Measurements from ENCODE around the gene RAB32.

Gene RAB32

DNA sequence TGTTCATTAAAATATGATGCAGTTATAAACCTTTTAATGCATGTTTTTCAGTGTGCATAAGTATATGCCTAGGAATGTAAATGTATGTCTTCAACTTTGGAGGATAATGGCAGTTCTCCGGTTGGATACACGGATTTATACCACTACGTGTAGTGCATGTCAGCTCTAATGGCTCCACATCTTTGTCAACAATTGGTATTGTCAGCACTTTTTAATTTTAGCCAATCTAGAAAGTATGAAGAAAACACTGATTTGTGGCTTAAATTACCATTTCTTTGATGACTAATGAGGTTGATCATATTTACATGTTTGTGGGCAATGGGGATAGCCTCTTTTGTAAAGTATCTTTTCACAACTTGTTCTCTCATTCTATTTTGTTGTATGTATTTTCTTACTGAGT lies 10.9 kb upstream of the RAB32 start:
- Histone ChIP-seq H3K4me3 (ENCODE audit: severe bottlenecking) (no peak overlapping the region), H3K36me3 (ENCODE audit: low read depth) (no peaks in the 10 kb centered on the region), H3K27ac (ENCODE audit: poor library complexity, severe bottlenecking) (no peak overlapping the region), H3K9me3 (ENCODE audit: severe bottlenecking) (no peaks in the 10 kb centered on the region), H3K27me3 (ENCODE audit: insufficient read depth, poor library complexity, severe bottlenecking) (no peaks in the 10 kb centered on the region), H3K4me1 (ENCODE audit: insufficient read depth, poor library complexity, severe bottlenecking) (no peaks in the 10 kb centered on the region)
- DNase-seq (ENCODE audit: low spot score), result no peak
- no peak for ATAC-seq (ENCODE audit: low read depth)
- TF ChIP-seq, protein P1, sequence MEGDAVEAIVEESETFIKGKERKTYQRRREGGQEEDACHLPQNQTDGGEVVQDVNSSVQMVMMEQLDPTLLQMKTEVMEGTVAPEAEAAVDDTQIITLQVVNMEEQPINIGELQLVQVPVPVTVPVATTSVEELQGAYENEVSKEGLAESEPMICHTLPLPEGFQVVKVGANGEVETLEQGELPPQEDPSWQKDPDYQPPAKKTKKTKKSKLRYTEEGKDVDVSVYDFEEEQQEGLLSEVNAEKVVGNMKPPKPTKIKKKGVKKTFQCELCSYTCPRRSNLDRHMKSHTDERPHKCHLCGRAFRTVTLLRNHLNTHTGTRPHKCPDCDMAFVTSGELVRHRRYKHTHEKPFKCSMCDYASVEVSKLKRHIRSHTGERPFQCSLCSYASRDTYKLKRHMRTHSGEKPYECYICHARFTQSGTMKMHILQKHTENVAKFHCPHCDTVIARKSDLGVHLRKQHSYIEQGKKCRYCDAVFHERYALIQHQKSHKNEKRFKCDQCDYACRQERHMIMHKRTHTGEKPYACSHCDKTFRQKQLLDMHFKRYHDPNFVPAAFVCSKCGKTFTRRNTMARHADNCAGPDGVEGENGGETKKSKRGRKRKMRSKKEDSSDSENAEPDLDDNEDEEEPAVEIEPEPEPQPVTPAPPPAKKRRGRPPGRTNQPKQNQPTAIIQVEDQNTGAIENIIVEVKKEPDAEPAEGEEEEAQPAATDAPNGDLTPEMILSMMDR (IDR thresholded peaks at IDR 0.05; ENCODE audit: poor library complexity, severe bottlenecking), result no peak

DNA sequence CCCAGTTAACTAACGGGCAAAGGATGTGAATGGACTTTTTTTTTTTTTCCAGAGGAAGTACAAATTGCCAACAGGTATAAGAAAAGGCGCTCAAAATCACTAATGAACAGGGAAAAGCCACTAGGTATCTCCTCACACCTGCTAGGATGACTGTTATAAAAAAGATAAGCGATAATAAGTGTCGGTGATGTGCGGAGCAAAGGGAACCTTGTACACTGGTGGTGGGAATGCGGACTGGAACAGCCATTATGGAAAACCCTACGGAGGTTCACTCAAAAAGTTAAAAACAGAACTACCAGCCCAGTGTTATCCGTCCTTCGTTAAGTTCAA lies 787 bp upstream of the RAB32 start:
- ATAC-seq (ENCODE audit: low read depth) (no peak), DNase-seq (ENCODE audit: low spot score) (no peak)
- no peaks in the 10 kb centered on the region for H3K9me3 ChIP-seq (ENCODE audit: severe bottlenecking)
- peaks cover 6% of the 10 kb centered on the region; the same call in 1 of the 2 replicates for H3K36me3 ChIP-seq (ENCODE audit: low read depth)
- H3K4me1 ChIP-seq (ENCODE audit: insufficient read depth, poor library complexity, severe bottlenecking), result peaks cover 16% of the 10 kb centered on the region
- TF ChIP-seq, protein P1 (IDR thresholded peaks at IDR 0.05; ENCODE audit: poor library complexity, severe bottlenecking), result no peak
- H3K27me3 ChIP-seq (ENCODE audit: insufficient read depth, poor library complexity, severe bottlenecking), result no peaks in the 10 kb centered on the region
- peak overlapping the region; percentile 95 for H3K27ac ChIP-seq (ENCODE audit: poor library complexity, severe bottlenecking)
- peak overlapping the region; percentile 70 for H3K4me3 ChIP-seq (ENCODE audit: severe bottlenecking)

DNA sequence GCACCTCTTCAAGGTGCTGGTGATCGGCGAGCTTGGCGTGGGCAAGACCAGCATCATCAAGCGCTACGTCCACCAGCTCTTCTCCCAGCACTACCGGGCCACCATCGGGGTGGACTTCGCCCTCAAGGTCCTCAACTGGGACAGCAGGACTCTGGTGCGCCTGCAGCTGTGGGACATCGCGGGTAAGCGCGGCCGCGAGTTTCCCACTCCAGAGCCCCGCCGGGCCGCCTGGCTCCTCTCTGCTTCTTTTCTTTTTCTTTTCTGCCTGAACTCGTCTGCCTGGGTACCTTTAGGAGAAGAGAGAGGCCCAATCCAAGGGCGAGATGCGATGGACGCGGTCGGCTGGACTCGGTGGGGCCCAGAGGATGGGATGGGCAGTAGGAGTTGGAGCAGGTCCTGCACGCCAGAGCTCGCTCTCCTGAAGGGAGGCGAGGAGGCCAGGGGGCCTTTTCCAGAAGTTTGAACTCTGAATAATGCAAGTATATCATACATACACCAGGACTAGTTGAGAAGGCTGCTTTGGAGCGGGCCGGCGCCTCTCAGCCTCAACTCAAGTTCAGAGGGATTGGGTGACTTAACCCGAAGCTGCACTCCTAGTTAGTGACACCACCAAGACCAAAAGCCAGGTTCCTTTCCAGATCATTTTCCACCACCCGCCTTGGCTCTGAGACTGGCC lies 445 bp downstream of the RAB32 start:
- Histone ChIP-seq H3K4me1 (ENCODE audit: insufficient read depth, poor library complexity, severe bottlenecking) (peaks cover 18% of the 10 kb centered on the region), H3K36me3 (ENCODE audit: low read depth) (peaks cover 12% of the 10 kb centered on the region), H3K9me3 (ENCODE audit: severe bottlenecking) (no peaks in the 10 kb centered on the region), H3K4me3 (ENCODE audit: severe bottlenecking) (peak overlapping the region; percentile 70), H3K27me3 (ENCODE audit: insufficient read depth, poor library complexity, severe bottlenecking) (no peaks in the 10 kb centered on the region), H3K27ac (ENCODE audit: poor library complexity, severe bottlenecking) (peak overlapping the region; percentile 95)
- peak; percentile 34 for ATAC-seq (ENCODE audit: low read depth)
- TF ChIP-seq, protein P1 (IDR thresholded peaks at IDR 0.05; ENCODE audit: poor library complexity, severe bottlenecking), result no peak
- peak; percentile 45 for DNase-seq (ENCODE audit: low spot score)

DNA sequence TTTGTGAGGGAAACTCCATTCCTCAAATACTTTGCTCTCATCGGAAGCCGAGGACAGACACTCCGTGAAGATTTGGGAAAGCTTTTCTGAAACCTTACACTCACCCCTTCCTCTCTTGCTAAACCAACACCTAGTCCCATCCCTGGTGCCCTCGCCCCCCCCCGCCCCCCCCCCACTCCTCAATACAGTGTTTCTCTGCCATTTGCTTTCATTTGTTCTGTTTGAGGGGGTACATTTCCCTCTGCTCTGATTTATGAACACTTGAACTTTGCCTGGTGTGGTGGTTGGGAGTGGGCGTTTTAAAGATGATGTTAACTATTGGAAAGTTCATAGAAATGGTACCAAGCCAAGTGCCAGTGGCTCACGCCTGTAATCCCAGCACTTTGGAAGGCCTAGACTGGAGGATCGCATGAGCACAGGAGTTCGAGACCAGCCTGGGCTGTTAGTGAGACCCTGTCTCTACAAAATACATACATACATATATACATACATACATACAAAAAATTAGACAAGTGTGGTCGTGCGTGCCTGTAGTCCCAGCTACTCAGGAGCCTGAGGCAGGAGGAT lies 1.1 kb downstream of the RAB32 start:
- peak overlapping the region; percentile 70 for H3K4me3 ChIP-seq (ENCODE audit: severe bottlenecking)
- H3K27ac ChIP-seq (ENCODE audit: poor library complexity, severe bottlenecking), result peak overlapping the region; percentile 95
- H3K9me3 ChIP-seq (ENCODE audit: severe bottlenecking), result no peaks in the 10 kb centered on the region
- TF ChIP-seq, protein P1 (IDR thresholded peaks at IDR 0.05; ENCODE audit: poor library complexity, severe bottlenecking), result no peak
- peaks cover 19% of the 10 kb centered on the region for H3K36me3 ChIP-seq (ENCODE audit: low read depth)
- ATAC-seq (ENCODE audit: low read depth) (peak; percentile 1; the same call in 1 of the 3 replicates), DNase-seq (ENCODE audit: low spot score) (no peak)
- H3K27me3 ChIP-seq (ENCODE audit: insufficient read depth, poor library complexity, severe bottlenecking), result no peaks in the 10 kb centered on the region
- peaks cover 18% of the 10 kb centered on the region for H3K4me1 ChIP-seq (ENCODE audit: insufficient read depth, poor library complexity, severe bottlenecking)

DNA sequence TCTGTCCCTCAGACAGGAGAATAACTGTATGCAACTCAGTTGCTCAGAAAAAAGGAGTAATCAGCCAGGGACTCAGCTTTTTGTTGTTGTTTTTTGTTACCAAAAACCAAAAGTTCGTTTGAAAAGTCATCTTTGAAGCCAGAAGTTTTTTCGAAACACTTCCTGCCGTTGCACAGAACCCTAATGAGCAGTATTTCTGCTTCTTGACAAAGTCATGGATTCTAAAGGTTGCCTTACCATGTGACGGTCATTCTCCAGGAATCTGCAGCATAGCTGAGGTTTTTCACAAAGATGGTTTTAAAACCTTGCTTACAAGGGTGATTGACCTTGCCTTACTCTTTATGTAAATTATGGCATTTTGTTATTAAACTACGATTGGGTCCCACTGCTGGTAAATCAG lies 1.9 kb downstream of the RAB32 start:
- peak overlapping the region; percentile 70 for H3K4me3 ChIP-seq (ENCODE audit: severe bottlenecking)

More for the DNA sequence above, 1.9 kb downstream of the RAB32 start:
- ATAC-seq (ENCODE audit: low read depth) (no peak), DNase-seq (ENCODE audit: low spot score) (no peak)
- Histone ChIP-seq H3K27me3 (ENCODE audit: insufficient read depth, poor library complexity, severe bottlenecking) (no peaks in the 10 kb centered on the region), H3K27ac (ENCODE audit: poor library complexity, severe bottlenecking) (peak overlapping the region; percentile 95), H3K4me1 (ENCODE audit: insufficient read depth, poor library complexity, severe bottlenecking) (peaks cover 18% of the 10 kb centered on the region), H3K36me3 (ENCODE audit: low read depth) (peaks cover 26% of the 10 kb centered on the region), H3K9me3 (ENCODE audit: severe bottlenecking) (no peaks in the 10 kb centered on the region)
- TF ChIP-seq, protein P1 (IDR thresholded peaks at IDR 0.05; ENCODE audit: poor library complexity, severe bottlenecking), result no peak
